HG03457 (cell line): ENCODE data around the gene MRPS24.
"Not testable (repeated sequence)": the region's sequence is repeated elsewhere in the genome, so short reads cannot be mapped to it uniquely, and the experiment has no call there.

Experiments
- ATAC-seq: cut with Tn5 transposase; IDR thresholded peaks from one replicate; pipeline ENCODE4 v1.9.1; 2021; ENCODE audit warnings: moderate number of reproducible peaks; ENCODE audit not compliant: unreplicated experiment

The MRPS24 gene

GRCh38 chr7:43869006-43869866 lies at the start of gene MRPS24:
Gene MRPS24, minus strand, starts transcription at chr7:43869517. Its CDS starts 22 bp downstream, at chr7:43869495.
- ATAC-seq, result peak; percentile 92

DNA sequence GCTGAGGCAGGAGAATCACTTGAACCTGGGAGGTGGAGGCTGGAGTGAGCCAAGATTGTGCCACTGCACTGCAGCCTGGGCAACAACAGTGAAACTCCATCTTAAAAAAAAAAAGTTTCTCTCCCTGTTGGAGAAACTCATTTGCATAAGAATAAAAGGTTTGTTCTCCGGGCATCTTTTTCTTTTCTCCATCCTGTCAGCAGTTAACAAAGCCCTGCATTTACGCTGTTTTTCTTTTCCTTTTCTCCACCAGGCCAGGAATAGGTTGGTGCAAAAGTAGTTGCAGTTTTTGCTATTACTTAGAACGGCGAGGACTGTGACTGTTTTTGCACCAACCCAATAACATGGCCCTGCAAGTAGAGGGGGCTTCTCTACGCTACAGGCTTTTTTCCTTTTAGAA lies 46.6 kb upstream of the MRPS24 start:
- no peak for ATAC-seq

- no peak for ATAC-seq
These were observed 45.5 kb upstream of the MRPS24 start for GRCh38 chr7:43914795-43915194.

DNA sequence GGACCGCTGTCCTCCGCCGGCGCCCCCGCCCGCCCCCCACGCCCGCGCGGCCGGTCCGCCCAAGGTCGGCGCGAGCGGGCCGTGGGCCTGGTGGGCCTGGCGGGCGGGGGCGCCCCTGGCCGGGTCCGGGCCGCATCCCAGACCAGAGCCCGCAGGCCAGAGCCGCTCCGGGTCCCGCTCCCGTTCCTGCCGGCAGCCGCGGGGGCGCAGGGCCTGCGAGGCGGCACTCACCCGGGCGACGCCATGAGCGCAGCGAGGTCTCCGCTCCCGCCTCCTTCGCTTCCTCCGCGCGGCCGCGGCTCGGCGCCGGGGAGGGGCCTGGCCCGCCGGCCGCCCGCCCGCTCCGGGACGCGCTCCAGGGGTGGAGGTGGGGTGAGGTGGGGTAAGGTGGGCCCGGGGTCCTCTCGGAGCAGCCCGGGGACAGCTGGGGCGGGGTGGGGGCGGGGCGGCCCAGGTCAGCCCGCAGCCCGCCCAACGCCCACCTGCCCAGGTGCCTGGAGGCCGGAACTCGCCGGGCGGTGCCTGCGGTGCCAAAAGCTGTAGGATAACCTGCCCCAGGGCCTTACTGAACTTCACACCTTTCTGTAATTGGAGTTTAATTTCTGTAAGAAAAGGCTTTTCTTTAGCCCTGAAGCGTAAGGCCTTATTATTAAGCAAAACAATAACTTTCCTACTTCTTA lies 37.2 kb upstream of the MRPS24 start, which contains the start of gene URGCP:
TSS of gene URGCP (minus strand) at position 266 of the 680 bp plus-strand sequence. CDS start at position 245, 21 bp downstream.
- no peak for ATAC-seq

DNA sequence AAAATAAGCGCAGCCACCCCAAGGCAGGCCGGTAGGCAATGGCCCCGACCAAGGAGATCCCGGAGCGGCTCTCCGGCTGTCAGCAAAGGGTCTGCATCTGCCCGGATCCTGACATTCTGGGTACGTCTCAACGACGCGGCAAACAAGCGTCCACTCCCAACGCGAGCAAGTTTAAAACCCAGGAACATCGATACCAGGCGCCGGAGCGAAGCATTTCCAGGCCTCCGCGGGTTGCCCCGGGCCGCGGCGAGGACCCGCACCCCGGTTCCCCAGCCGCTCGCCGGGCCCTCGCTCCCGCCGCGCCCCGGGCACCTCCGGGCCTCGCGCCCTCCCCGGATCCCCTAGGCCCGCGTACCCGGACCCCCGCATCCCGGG lies 36.6 kb upstream of the MRPS24 start:
- ATAC-seq, result no peak

- no peak for ATAC-seq
These were observed 36.1 kb upstream of the MRPS24 start for GRCh38 chr7:43905209-43905946.

DNA sequence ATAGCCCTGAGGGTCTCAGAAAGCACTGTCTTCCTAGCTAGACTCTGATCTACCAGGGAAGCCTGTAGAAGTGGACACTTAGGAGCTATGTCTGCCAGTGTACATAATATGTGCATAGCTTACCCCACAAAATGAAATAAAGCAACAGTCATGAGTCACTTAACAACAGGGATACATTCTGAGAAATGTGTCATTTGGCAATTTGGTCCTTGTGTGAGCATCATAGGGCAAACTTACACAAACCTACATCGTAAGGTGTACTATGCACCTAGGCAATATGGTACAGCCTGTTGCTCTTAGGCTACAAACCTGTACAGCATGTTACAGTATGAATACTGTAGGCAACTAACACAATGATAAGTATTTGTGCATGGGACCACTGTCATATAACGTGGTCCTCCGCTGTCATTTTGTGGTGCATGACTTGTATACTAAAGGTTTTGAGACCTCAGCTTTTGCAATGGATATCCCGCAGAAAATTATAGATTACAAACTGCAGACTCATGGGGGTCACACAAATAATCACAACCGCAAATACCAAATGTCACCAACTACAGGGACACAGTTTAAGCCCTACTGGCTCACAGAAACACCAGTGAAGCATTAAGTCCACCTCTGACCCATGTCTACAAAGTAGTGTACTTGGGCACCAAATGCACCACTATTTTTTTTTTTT lies 35.4 kb upstream of the MRPS24 start:
- ATAC-seq, result no peak

DNA sequence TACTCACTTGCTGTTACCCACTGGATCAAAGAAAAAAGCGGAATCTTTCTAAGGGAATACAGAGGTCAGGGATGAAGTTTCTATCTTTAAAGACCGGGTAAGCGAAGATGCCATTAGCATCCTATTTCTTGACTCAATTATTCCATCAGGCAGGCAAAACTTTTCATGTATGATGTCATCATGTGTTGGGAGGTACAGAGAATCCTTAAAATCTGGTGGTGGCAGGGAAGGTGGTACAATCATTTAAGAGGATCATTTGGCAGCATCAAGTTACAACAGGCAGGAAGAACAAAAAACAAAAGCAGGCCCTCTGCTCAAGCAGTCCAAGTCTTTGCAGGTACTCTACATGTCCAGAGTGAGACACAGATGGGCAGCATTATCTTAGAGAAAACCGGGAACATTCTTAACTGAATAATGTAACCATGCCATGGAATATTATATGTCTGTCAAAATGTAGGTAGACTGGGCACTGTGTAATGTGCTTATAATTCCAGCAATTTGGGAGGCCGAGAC lies 33.3 kb upstream of the MRPS24 start:
- ATAC-seq, result no peak

DNA sequence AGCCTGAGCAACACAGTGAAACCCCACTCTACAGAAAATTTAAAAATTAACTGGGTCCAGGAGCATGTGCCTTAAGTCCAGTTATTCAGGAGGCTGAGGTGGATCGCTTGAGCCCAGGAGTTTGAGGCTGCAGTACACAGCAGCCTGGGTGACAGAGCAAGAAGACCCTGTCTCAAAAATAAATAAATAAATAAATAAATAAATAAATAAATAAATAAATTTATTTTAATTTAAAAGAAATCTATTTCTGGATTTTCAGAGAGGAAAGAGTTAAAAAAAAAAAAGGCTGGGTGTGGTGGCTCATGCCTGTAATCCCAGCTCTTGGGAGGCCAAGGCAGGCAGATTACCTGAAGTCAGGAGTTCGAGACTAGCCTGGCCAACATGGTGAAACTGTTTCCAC lies 29.3 kb upstream of the MRPS24 start:
- not testable (repeated sequence) for ATAC-seq

DNA sequence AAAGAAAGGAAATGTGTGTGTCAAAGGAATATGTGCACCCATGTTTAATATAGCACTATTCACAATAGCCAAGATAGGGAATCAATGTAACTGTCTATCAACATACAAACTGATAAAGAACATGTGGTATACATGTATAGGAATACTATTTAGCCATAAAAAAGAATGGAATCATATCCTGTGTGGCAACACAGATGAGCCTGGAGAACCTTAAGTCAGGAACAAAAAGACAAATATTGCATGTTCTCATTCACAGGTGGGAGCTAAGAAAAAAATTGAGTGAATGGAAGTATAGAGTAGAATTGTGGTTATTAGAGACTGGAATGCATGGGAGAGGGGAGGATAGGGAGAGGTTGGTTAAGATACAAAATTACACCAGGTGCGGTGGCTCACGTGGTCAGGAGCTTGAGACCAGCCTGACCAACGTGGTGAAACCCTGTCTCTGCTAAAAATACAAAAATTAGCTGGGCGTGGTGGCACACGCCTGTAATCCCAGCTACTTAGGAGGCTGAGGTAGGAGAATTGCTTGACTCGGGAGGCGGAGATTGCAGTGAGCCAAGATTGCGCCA lies 26.6 kb upstream of the MRPS24 start:
- ATAC-seq, result no peak

DNA sequence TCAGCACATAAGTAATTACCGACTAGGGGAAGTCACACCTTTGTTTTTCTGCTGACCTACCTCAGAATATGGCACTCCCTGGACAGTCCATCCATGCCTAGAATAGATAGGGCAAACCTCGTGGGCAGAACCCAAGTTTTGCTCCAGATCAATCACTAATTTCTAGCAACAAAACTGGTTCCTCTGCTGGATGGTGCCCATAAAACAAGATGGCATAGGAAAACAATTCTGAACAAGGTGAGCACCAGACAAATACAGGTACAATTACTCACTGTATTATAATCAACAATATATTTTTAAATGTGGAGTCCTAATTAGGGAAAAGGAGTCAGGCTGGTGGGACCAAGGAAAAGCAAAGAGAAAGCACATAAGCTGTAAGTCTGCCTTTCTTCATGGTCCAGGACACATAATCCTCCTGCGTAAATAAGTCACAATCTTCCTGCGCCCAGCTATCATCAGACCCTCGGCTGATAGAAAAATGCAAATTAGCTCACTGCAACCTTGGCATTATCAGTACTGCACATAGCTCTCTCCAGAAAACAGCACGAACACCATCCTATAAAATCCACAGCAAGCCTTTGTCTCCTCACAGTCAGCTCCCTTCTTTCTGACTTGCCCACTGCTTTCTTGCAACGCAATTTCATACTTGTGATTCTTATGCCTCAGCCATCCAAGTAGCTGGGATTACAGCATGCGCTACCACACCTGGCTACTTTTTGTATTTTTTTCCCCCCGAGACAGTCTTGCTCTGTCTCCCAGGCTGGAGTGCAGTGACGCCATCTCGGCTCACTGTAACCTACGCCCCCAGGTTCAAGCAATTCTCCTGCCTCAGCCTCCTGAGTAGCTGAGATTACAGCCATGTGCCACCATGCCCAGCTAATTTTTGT lies 22.0 kb upstream of the MRPS24 start:
- no peak for ATAC-seq

DNA sequence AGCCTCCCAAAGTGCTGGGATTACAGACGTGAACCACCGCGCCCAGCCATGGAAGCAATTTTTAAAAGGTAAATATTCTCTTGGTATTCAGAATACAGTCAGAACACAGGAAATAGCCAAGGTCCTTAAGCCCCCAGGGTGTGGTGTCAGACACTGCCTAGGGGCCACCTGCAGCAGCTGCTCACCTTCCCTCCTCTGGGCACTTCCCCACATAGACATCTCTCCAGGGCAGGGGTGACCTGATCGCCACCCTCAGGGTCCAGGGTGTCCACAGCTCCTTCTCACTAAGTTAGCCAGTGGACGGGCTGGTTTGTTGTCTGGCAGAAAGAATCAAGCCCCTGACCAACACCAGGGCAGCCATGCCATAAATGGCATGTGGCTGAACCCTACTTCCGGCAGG lies 21.2 kb upstream of the MRPS24 start:
- no peak for ATAC-seq

DNA sequence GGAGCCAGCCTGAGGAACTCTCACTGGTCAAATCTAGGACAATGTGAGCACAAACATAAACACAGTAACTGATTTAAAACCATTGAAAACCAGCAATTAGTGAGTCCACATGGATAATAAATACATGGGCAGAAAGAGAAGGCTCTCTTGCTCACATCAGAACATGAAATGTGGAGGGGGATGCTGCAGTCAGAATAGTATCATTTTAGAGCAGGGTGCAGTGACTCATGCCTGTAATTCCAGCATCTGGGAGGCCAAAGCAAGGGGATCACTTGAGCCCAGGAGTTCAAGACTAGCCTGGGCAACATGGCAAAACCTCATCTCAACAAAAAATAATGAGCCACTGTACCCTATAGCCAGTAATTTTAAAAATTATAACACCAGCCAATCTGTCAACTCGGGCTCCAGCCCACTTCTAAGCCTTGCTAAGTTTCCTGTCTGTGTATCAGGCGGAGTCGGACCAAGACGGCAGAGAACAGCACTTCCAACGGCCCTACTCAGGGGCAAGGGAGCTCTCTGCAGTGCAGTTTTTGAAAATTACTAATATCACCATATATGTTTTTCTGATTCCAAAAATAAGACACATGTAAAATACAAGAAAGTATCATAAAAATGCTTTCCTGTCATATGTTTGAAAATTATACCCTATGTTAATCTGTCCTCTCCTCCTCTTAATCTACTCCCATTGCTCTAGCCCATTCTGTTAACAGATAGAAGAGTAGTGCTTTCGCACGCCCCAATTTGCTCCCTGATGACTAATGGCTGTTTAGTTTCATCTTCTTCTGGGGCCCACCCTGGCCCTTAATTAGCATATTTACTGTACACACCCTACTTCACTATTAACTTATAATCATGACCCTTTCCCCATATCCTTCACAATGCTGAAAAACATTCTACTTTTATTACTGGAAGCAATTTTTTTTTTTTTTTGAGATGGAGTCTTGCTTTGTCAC lies 20.0 kb upstream of the MRPS24 start:
- no peak for ATAC-seq

GRCh38 chr7:43884617-43885016 lies 15.3 kb upstream of the MRPS24 start:
- ATAC-seq, result no peak

GRCh38 chr7:43884209-43884608 lies 14.9 kb upstream of the MRPS24 start:
- ATAC-seq, result no peak

DNA sequence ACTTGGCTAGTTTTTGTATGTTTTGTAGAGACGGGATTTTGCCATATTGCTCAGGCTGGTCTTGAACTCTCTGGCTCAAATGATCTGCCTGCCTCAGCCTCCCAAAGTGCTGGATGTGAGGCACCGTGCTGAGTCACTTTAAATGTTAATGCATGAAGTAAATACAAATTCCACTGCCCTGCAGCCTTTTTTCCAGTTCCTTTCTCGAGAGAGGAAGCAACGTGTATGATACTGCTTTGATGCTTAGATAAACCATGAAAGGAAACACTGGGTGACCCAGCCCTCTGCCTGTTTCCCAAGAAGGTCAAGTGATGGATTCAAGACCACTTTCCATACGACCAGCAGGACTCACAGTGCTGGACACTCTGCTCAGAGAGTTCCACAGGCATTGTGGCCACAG lies 11.3 kb upstream of the MRPS24 start:
- ATAC-seq, result no peak

- no peak for ATAC-seq
These were observed 10.2 kb upstream of the MRPS24 start for GRCh38 chr7:43879477-43879876.

- no peak for ATAC-seq
These were observed 9.6 kb upstream of the MRPS24 start for GRCh38 chr7:43878867-43879266.
